ENCODE data around the gene PAX8. TPM values are rescaled to one million over a fixed set of nuclear protein-coding genes. Genes with fewer than 3 reads are reported as not detected.

PAX8 gene
- total and polyA plus RNA-seq, 10 of the 15 experiments (the other 5 are each of a cell fraction or from before 2014, with no cell fraction given), result 0.16 to 2.5 (median 0.97) TPM

DNA sequence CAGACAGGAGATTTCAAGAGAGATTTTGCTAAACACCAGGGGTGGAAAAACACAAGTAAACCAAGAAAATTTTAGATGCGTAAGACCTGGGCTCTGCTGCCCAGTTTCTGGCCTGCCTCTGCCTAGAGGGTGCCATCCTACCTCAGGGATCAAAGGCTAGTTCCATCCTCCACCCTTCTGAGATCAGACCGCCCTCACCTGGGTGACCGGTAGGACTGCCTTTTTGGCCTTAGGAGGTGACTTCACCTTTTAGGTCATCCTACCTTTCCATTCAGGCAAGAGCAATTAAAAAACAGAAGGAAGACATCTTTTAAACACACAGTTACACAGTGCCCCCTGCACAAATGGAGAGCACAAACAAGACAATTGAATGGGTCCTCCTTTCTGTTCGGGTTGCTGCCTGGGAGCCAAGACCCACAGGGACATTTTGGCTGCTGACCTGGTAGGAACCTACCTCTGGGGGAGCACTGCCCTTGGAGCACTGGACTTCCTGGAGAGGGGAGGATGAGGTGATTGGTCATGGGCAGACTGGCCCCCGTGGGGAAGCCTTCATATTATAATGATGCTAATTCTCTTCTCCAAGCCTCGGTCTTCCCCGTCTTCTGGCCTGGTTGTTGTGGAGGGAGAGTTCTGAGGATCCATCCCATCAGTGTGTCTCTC lies 101.9 kb downstream of the PAX8 start:
- POLR2A ChIA-PET, result no interaction called here
- 71% methylated on average over 7 of the region's 7 CpGs for WGBS (ENCODE audit: insufficient coverage, insufficient replicate concordance, low lambda C conversion rate, missing lambda C conversion rate)

More for the DNA sequence above, 101.9 kb downstream of the PAX8 start:
- in situ Hi-C loops (cut with MboI) (no loop called here), intact Hi-C loops (cut with micrococcal nuclease; ENCODE audit: unreplicated experiment) (no loop called here)
- TF ChIP-seq, protein P1, sequence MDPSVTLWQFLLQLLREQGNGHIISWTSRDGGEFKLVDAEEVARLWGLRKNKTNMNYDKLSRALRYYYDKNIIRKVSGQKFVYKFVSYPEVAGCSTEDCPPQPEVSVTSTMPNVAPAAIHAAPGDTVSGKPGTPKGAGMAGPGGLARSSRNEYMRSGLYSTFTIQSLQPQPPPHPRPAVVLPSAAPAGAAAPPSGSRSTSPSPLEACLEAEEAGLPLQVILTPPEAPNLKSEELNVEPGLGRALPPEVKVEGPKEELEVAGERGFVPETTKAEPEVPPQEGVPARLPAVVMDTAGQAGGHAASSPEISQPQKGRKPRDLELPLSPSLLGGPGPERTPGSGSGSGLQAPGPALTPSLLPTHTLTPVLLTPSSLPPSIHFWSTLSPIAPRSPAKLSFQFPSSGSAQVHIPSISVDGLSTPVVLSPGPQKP (IDR thresholded peaks at IDR 0.05; ENCODE audit: low read depth, low read length), result no peak
- no peak for TF ChIP-seq GATAD2B (conservative IDR thresholded peaks at IDR 0.05; ENCODE audit: low read depth)
- TF ChIP-seq, protein P2, sequence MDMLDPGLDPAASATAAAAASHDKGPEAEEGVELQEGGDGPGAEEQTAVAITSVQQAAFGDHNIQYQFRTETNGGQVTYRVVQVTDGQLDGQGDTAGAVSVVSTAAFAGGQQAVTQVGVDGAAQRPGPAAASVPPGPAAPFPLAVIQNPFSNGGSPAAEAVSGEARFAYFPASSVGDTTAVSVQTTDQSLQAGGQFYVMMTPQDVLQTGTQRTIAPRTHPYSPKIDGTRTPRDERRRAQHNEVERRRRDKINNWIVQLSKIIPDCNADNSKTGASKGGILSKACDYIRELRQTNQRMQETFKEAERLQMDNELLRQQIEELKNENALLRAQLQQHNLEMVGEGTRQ (IDR thresholded peaks at IDR 0.05; ENCODE audit: borderline replicate concordance, low read depth, low read length), result no peak
- no peak for TF ChIP-seq YBX1 (IDR thresholded peaks at IDR 0.05)
- TF ChIP-seq, protein P3, sequence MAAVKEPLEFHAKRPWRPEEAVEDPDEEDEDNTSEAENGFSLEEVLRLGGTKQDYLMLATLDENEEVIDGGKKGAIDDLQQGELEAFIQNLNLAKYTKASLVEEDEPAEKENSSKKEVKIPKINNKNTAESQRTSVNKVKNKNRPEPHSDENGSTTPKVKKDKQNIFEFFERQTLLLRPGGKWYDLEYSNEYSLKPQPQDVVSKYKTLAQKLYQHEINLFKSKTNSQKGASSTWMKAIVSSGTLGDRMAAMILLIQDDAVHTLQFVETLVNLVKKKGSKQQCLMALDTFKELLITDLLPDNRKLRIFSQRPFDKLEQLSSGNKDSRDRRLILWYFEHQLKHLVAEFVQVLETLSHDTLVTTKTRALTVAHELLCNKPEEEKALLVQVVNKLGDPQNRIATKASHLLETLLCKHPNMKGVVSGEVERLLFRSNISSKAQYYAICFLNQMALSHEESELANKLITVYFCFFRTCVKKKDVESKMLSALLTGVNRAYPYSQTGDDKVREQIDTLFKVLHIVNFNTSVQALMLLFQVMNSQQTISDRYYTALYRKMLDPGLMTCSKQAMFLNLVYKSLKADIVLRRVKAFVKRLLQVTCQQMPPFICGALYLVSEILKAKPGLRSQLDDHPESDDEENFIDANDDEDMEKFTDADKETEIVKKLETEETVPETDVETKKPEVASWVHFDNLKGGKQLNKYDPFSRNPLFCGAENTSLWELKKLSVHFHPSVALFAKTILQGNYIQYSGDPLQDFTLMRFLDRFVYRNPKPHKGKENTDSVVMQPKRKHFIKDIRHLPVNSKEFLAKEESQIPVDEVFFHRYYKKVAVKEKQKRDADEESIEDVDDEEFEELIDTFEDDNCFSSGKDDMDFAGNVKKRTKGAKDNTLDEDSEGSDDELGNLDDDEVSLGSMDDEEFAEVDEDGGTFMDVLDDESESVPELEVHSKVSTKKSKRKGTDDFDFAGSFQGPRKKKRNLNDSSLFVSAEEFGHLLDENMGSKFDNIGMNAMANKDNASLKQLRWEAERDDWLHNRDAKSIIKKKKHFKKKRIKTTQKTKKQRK (IDR thresholded peaks at IDR 0.05; ENCODE audit: low read depth, low read length), result no peak
- TF ChIP-seq RFX5 (IDR thresholded peaks at IDR 0.05; ENCODE audit: low read depth, low read length), result no peak
- TF ChIP-seq NFXL1 (IDR thresholded peaks at IDR 0.05; ENCODE audit: borderline replicate concordance), result no peak
- Histone ChIP-seq H4K20me1 (ENCODE audit: control insufficient read depth, insufficient read depth) (peaks cover 25% of the 10 kb centered on the region), H3K79me2 (ENCODE audit: control insufficient read depth, insufficient read depth, low read length) (peaks cover 81% of the 10 kb centered on the region), H3K9ac (ENCODE audit: control insufficient read depth, insufficient read depth, low read length) (peak overlapping the region; percentile 97), H3K36me3 (ENCODE audit: control insufficient read depth in 2 of 2, insufficient read depth in 2 of 2, low read length in 1 of 2) (peaks cover 4 to 11% of the 10 kb centered on the region in 2 experiments), H3K4me1 (ENCODE audit: control insufficient read depth, insufficient read depth, low read length) (peaks cover 41% of the 10 kb centered on the region), H2AFZ (ENCODE audit: control insufficient read depth, low read depth, low read length) (no peak overlapping the region), H3K9me3 (replicated peaks; ENCODE audit: control insufficient read depth, insufficient read depth, low read length) (no peaks in the 10 kb centered on the region), H3K27ac (ENCODE audit: control insufficient read depth, insufficient read depth) (peak overlapping the region; percentile 96), H3K4me3 (peak overlapping the region; percentile 95), H3K4me2 (ENCODE audit: control insufficient read depth, insufficient read depth) (peak overlapping the region; percentile 86), H3K27me3 (replicated peaks in 1 of 2; ENCODE audit: control insufficient read depth in 2 of 2, insufficient read depth in 2 of 2, low read length in 1 of 2) (no peaks in the 10 kb centered on the region)
- ATAC-seq (no peak), FAIRE-seq (no peak), DNase-seq (ENCODE audit: low read depth, low spot score) (no peak)
- ChIA-PET CTCF (interaction anchor here (1.3 to 13.8 kb wide), 5 partner anchors 14 to 189 kb away, joined by 3 to 195 read pairs (median 10); no protein-coding TSS in a partner anchor), RAD21 (ENCODE audit: unreplicated experiment) (interaction anchor here (3.8 kb wide), 1 partner anchor 40 kb away, joined by 75 read pairs; no protein-coding TSS in a partner anchor), SMC1A (ENCODE audit: uncharacterized antibody, unreplicated experiment) (interaction anchor here (1.4 to 4.2 kb wide), 4 partner anchors 23 to 97 kb away, joined by 4 to 52 read pairs (median 18); no protein-coding TSS in a partner anchor)
- no TSS peak for BruUV-seq (replicated peaks)

All from GM12878 (cell line).